Cardiac muscle cell (in vitro differentiated cells and primary cell): ENCODE results near the gene KLHL40. TPM values are rescaled to one million over a fixed set of nuclear protein-coding genes. Genes with fewer than 3 reads are reported as not detected.

Source experiments
- DNase-seq, 2 donors: peaks; one replicate each; pipeline versions ENCODE4 v3.0.0 to v3.0.0-alpha.2; 2010 to 2017; ENCODE audit warnings: low read depth in 1 of 2, low spot score in 1 of 2
- H3K27ac ChIP-seq: fragments of 200-600 bp; sonication (generic); 2 replicates; pipeline ENCODE4 v1.5.1; 2016
- H3K27me3 ChIP-seq: fragments of 200-600 bp; sonication (generic); 2 replicates; pipeline ENCODE4 v1.6.0; 2016; ENCODE audit warnings: control low read depth
- H3K36me3 ChIP-seq: fragments of 200-600 bp; sonication (generic); 2 replicates; pipeline ENCODE4 v1.5.1; 2016; ENCODE audit warnings: control low read depth
- H3K4me1 ChIP-seq: fragments of 200-600 bp; sonication (generic); 2 replicates; pipeline ENCODE4 v1.8.1; 2017; ENCODE audit warnings: low read depth, mild to moderate bottlenecking, mixed run types
- H3K4me3 ChIP-seq: fragments of 200-600 bp; sonication (generic); 2 replicates; pipeline ENCODE4 v1.5.1; 2016; ENCODE audit warnings: mild to moderate bottlenecking
- H3K9me3 ChIP-seq: fragments of 200-600 bp; sonication (generic); 2 replicates; pipeline ENCODE4 v1.5.1; 2017; ENCODE audit warnings: low read depth, mild to moderate bottlenecking, control low read depth
- polyA plus RNA-seq: library from polyadenylated mRNA; unstranded; fragments of >200 nt; fragmentation: Nextera tagmentation; extraction: Ambion mirVana; gene quantifications from 2 replicates; pipeline ENCODE4 v1.2.1, GENCODE V29; 2016
- total RNA-seq: library from RNA; depleted of rRNA; stranded (reverse); fragments of >200 nt; gene quantifications from 2 replicates; pipeline ENCODE4 v1.2.3, GENCODE V29; 2016
- TF ChIP-seq, protein P1 (sequence below): IDR thresholded peaks from 2 replicates; pipeline ENCODE4 v1.5.1; 2012; ENCODE audit warnings: low read depth, mild to moderate bottlenecking, low read length

Gene KLHL40
- total and polyA plus RNA-seq, 2 experiments from 2014 or later, result 0.39 to 0.66 TPM

DNA sequence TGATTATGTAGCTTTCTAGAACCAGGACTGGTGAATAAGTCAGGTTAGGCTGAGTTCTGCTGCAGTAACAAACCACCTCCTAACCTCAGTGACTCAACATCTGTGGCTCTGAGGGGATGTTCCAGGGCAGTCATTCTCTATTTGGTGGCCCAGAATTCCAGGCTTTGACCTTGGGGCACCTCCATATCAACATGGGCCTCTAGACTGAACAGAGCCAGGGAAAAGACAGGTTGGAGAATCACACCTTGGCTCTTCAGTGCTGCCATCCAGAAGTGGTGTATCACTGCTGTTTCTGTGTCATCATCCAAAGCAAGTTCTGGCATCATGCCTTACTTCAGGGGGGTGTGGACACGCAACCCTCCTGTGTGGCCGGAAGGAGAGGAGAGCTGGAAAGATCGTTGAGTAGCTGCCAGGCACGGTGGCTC lies 16.5 kb upstream of the KLHL40 start:
- H3K4me1 ChIP-seq, result peaks cover 12% of the 10 kb centered on the region
- TF ChIP-seq, protein P1, sequence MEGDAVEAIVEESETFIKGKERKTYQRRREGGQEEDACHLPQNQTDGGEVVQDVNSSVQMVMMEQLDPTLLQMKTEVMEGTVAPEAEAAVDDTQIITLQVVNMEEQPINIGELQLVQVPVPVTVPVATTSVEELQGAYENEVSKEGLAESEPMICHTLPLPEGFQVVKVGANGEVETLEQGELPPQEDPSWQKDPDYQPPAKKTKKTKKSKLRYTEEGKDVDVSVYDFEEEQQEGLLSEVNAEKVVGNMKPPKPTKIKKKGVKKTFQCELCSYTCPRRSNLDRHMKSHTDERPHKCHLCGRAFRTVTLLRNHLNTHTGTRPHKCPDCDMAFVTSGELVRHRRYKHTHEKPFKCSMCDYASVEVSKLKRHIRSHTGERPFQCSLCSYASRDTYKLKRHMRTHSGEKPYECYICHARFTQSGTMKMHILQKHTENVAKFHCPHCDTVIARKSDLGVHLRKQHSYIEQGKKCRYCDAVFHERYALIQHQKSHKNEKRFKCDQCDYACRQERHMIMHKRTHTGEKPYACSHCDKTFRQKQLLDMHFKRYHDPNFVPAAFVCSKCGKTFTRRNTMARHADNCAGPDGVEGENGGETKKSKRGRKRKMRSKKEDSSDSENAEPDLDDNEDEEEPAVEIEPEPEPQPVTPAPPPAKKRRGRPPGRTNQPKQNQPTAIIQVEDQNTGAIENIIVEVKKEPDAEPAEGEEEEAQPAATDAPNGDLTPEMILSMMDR, result no peak
- no peak overlapping the region for H3K27ac ChIP-seq
- H3K27me3 ChIP-seq, result no peaks in the 10 kb centered on the region
- H3K4me3 ChIP-seq, result no peak overlapping the region
- DNase-seq, result peak in 1 of 2 donors; percentile 41
- no peaks in the 10 kb centered on the region for H3K9me3 ChIP-seq
- no peaks in the 10 kb centered on the region for H3K36me3 ChIP-seq

DNA sequence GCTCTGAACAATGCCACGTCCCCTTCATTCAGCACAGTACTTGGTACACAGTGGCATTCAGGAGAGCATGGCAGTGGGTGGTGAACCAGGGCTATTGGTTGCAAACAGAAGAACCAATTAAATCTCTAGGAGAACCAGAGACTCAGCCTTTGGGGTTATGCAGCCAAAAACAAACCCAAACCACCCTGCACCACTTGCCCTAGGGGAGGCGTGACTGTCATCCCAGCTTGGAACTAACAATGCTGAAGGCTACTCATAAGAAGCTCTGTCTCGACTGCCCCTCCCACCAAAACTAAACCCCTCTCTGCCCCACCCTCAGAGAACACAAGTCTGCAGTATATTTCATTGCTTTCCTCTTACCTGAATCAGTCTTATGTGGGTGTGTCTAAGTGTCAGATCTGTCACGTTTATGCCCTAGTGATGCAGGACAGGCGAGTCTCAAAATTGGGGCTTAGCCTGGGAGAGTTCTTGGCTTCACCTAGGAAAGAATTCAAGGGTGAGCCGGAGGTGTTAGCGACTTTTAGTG lies 15.2 kb upstream of the KLHL40 start:
- TF ChIP-seq, protein P1, result no peak
- Histone ChIP-seq H3K4me3 (no peak overlapping the region), H3K27me3 (no peaks in the 10 kb centered on the region), H3K36me3 (no peaks in the 10 kb centered on the region), H3K27ac (no peak overlapping the region), H3K9me3 (no peaks in the 10 kb centered on the region), H3K4me1 (peaks cover 12% of the 10 kb centered on the region)
- DNase-seq, result no peak

DNA sequence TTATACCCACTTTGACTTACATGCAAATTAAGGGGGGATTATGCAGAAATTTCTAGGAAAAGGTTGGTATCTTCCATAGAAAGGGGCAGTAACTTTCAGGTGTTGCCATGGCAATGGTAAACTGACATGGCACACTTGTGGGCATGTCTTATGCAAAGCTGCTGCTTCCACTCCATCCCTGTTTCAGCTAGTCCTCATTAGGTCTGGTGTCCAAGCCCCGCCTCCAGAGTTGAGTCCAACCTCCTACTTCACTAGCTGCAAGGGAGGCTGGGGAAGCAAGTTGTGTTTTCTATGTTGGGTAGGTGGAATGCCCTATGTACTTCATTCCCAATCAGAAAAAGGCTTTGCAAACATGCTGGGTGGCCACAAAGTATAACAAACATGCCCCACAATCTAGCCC lies 14.7 kb upstream of the KLHL40 start:
- H3K9me3 ChIP-seq, result no peaks in the 10 kb centered on the region
- TF ChIP-seq, protein P1, result no peak
- H3K27me3 ChIP-seq, result no peaks in the 10 kb centered on the region
- H3K27ac ChIP-seq, result no peak overlapping the region
- peaks cover 12% of the 10 kb centered on the region for H3K4me1 ChIP-seq
- DNase-seq, result no peak
- H3K36me3 ChIP-seq, result no peaks in the 10 kb centered on the region
- no peak overlapping the region for H3K4me3 ChIP-seq

DNA sequence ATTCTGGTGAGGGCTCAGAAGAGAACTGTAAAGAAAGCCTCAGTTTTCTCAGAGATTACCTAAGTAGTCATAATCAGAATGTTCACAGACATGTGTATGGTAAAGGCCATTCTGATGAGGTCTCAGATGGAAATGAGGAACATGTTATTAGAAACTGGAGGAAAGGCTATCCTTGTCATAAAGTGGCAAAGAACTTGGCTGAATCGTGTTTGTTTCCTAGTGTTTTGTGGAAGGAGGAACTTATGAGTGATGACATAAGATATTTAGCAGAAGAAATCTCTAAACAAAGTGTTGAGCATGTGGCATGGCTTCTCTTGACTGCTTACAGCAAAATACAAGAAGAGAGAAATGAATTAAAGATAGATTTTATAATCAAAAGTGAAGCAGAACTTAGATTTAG lies 12.8 kb upstream of the KLHL40 start:
- H3K36me3 ChIP-seq, result no peaks in the 10 kb centered on the region
- no peak overlapping the region for H3K4me3 ChIP-seq
- no peaks in the 10 kb centered on the region for H3K9me3 ChIP-seq
- H3K4me1 ChIP-seq, result no peaks in the 10 kb centered on the region
- no peak for DNase-seq
- TF ChIP-seq, protein P1, result no peak
- H3K27me3 ChIP-seq, result no peaks in the 10 kb centered on the region
- no peak overlapping the region for H3K27ac ChIP-seq

DNA sequence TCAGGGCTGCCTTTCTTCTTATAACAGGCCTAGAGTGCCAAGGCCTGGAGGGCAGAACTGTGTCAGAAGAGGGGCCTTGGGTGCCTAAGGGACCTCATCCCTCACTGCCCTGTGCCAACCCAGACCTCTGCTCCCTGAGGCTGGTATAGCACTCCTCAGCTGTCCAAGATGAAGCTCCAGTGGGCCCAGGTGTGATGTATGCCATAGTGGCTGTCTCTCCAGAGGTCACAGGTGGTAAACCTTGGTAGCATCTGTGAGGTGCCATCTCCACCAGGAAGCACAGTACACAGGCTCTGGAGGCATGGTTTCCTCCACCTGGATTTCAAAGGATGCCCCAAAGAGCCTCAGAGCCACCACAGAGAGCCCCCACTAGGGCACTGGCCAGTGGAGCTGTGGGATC lies 12.3 kb upstream of the KLHL40 start:
- no peak for DNase-seq

More for the DNA sequence above, 12.3 kb upstream of the KLHL40 start:
- no peaks in the 10 kb centered on the region for H3K36me3 ChIP-seq
- TF ChIP-seq, protein P1, result no peak
- no peaks in the 10 kb centered on the region for H3K9me3 ChIP-seq
- H3K27ac ChIP-seq, result no peak overlapping the region
- no peaks in the 10 kb centered on the region for H3K27me3 ChIP-seq
- H3K4me1 ChIP-seq, result no peaks in the 10 kb centered on the region
- no peak overlapping the region for H3K4me3 ChIP-seq
